CD4-positive, alpha-beta T cell treated with Interleukin-6 for 4 hours (primary cell): Measurements from ENCODE around the gene TEAD2.
"Not testable (repeated sequence)": the region's sequence is repeated elsewhere in the genome, so short reads cannot be mapped to it uniquely, and the experiment has no call there.

Source experiments
- DNase-seq: peaks from one replicate; pipeline ENCODE4 v3.0.0-alpha.2; 2020; ENCODE audit warnings: mixed read lengths

The TEAD2 gene

DNA sequence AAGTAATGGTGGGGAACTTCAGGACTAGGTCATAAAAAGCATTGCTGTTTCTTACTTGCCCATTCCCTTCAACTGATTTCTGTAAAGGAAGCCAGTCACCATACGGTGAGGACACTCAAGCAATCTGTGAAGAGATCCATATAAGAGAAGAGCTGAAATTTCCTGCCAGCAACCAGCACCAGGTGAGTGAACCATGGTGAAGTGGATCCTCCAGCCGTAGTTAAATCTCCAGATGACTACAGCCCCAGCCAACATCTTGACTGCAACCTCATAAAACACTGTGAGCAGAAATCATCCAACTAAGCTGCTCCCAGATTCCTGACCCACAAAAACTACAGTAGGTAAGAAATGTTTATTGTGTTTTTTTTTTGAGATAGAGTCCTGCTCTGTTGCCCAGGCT is 33.5 kb downstream of the TEAD2 start:
- DNase-seq: no peak

DNA sequence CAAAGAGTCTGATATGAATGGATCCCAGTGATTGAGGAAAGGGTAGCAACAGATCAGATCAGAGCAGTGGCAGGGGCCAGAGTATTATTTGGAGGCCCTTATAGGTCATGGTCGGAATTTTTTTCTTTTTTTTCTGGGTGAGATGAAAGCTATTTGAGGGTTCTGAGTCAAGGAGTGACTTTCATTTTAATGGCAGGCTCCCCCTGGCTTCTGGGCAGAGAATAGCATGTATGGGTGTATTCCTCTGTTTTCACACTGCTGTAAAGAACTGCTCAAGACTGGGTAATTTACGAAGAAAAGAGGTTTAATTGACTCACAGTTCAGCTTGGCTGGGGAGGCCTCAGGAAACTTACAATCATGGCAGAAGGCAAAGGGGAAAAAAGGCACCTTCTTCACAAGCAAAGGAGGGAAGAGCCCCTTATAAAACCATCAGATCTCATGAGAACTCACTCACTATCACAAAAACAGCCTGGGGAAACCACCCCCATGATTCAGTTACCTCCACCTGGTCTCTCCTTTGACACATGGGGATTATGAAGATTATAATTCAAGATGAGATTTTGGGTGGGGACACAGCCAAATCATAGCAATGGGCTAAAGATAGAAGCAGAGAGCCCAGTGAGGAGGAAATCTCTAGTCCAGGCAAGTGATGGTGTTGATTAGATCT is 34.2 kb downstream of the TEAD2 start:
- DNase-seq: peak; percentile 59

DNA sequence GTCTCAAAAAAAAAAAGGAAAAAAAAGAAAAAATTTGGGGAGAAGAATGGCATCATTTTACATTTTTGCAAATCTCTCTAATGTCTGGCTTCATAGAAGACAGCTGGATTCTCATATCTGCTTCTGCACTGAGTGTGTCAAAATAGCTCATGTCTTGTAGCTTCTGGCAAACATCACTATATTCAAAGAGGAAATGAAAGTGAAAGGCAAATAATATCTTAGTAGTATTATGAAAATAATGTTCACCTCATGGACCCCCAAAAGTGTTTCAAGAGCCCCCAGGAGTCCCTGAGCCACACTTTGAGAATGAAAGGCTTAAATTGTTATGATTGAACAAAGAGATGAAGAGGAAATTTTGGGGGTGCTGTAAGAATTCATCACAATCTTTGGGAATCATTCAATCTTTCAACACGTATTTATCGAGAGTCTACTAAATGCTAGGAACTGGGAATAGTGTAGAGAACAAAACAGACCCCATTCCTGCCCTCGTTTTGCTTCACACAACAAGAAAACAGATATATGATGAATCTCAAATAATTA is 36.0 kb downstream of the TEAD2 start:
- no peak for DNase-seq

DNA sequence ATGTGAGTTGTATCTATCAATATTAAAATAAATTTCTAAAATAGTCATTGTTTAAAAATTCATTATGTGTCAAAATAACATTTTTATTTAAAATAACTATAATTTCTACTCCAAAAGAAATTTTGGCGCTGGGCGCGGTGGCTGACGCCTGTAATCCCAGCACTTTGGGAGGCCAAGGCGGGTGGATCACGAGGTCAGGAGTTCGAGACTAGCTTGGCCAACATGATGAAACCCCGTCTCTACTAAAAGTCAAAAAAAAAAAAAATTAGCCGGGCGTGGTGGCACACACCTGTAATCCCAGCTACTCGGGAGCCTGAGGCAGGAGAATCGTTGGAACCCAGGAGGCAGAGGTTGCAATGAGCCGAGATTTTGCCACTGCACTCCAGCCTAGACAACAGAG is 36.5 kb downstream of the TEAD2 start:
- not testable (repeated sequence) for DNase-seq

DNA sequence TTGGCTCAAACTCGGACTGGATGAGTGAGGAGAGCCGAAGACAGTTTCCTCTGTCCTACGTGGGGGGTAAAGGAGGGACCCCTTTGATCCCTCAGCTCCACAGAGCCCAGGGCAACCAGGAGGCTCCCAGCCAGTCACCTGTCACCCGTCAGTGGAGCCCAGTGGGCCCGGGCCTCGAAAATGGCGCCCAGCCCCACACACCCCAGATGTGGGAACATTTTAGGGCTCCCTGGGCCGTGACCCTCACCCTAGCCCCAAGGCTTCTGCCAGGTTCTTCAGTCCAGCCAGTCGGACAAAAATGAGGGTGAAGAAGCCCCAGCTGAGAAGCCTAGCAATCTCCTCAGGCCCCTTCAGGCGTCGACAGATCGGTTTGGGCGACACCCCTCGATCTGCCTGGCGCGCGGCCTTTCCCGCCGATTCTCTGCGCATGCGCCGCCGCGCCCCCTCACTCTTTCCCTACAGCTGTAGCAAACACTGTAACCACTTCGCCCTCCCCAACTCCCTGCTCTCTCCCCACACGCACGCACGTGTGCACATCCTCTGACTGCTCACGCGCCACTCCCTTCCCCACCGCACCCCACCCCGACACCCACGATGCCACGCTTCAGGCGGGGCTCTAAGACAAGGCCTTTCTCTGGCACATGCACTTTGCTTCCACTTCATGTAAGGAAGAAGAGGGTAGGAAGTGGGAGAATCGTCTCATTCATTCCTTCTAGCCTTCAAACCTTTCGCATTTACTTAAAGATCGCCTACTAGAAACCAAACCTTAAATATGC is 37.2 kb downstream of the TEAD2 start, which contains the start of gene SLC6A16:
Gene SLC6A16 (minus strand): TSS at position 391 of the 776 bp plus-strand sequence. CDS start 13,844 bp downstream, outside the sequence.
- no peak for DNase-seq

DNA sequence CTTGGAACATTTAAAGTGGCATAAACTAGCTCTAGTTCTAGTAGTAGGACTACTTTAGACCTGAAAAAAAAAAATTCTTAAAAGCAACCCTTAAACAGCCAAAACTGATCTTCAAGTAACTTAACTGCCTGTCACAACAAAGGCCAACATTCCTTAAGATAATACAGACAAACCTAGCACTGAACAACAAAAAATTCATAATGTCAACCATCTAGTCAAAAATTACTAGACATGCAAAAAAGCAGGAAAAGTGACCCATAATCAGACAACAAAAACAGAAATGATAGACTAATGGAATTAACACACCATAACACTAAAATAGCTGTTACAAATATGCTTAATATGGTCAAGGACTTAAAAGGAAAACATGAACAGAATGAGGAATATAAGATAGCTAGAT is 43.9 kb downstream of the TEAD2 start:
- no peak for DNase-seq

DNA sequence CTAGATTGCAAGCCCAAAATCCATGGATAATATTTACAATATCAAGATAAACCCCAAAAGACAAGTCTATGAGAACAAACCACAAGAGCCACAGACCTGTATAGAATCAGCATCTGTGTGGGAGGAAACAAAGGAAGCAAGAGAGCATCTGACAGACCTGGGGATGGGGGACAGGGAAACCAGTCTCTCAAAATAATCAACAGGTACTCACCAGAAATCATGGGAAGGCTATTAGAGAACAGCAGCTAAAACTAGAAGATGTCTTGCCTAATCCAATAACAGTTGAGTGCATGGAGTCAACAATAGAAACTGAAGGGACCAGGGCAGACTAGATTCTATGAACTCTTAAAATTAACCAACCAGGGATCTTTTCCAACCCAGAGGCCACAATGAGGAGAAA is 45.9 kb downstream of the TEAD2 start:
- DNase-seq: no peak

DNA sequence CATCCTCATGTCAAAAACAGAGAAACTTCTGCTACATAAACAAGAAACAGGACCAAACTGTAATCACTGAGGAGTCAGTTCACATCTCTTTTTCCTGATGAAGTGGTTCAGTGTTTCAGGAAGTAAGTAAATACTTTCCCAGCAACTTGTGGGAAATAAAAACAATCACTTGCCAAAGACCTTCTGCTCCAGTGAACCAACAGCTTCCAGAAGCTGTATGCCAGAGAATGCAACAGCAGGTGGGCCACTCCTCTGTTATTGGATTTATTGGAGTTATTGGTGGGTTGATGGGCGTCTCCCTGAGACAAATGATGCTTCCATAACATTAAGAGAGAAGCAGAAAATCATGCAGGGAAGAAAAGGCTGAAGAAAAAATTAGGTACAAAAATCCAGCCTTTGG is 47.1 kb downstream of the TEAD2 start:
- no peak for DNase-seq

DNA sequence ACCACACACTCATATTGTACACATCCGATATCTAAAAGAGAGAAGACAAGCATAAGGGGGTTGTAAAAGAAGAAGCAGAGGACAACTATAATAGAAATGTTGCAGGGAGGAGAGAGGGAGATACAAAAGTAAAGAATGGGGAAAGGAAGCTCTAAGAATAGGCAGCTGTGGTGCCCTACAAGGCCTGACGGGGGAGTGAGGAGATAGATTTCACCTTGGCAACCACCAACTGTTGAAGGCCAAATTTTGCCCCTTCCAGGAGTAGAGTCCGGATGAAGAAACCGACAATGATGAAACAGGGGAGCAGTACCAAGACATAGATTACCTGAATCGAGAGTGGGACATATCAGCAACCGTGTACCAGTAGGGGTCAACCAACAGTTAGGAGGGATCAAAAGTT is 53.1 kb downstream of the TEAD2 start:
- no peak for DNase-seq

DNA sequence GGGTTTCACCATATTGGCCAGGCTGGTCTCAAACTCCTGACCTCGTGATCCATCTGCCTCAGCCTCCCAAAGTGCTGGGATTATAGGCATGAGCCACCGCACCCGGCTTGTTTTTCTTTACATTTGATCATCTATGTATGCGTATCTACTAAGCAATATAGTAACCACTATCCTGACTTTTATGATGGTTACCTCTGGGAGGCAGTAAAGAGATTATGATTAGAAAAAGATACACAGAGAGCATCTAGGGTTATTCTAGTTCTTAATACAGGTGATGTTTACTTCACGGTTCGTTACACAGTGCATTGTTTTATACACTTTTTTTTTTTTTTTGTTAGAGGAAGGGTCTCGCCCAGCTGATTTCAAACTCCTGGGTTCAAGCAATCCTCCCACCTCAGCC is 55.5 kb downstream of the TEAD2 start:
- DNase-seq: not testable (repeated sequence)

DNA sequence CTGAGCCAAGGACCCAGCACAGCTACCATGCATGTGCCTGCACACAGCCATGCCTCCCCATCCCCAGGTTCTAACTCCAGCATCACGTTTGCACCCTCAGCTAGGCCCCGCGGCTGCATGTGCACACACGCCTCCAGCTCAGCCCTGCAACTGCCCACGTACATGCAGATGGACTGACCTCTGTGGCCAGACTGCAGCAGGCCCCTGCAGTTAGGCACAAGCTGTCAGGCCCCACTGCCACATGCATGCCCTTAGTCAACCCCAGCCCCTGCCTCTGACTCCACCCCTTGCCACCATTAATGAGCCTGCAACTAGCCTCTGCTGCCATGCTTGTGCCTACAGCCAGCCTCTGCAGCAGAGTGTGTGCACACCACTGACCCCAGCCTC is 60.4 kb downstream of the TEAD2 start:
- no peak for DNase-seq

DNA sequence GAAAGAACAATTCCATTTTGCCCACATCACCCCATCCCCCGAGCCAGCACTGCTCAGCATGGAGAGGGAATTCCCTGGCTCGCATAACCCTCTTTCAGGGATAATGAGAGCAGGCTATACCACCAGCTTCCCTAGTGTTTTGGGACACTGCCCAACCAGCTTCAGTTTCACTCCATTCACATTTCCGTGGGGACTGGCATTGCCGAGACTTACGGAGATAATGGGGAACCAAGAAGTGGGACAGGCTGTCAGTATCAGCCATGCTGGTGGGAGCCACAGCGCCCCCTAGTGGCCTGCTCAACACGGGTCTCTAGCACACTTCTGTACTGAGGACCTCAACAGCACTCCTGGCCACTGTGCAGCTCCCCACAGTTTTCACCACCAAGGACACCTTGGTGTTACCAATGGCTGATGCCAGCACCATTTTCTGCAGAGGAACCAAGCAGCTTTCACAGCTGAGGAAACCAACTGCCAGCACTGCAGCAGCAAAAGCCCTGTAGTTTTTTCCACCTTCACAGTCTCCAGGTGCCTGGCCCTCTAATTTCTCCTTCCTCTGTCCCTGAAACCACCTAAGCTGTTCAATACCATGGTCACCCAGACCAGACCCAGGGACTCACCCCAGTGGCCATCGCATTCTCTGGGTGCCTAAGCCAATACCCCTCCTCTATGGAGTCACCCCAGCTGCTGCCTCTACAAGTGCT is 60.9 kb downstream of the TEAD2 start:
- peak; percentile 85 for DNase-seq

DNA sequence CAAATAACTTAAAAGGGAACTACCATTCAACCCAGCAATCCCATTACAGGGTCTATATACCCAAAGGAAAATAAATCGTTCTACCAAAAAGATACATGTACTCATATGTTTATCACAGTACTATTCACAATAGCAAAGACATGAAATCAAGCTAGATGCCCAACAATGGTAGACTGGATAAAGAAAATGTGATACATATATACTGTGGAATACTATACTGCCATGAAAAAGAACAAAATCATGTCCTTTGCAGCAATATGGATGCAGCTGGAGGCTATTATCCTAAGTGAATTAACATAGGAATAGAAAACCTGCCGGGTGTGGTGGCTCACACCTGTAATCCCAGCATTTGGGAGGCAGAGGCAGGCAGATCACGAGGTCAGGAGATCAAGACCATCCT is 63.6 kb downstream of the TEAD2 start:
- not testable (repeated sequence) for DNase-seq

DNA sequence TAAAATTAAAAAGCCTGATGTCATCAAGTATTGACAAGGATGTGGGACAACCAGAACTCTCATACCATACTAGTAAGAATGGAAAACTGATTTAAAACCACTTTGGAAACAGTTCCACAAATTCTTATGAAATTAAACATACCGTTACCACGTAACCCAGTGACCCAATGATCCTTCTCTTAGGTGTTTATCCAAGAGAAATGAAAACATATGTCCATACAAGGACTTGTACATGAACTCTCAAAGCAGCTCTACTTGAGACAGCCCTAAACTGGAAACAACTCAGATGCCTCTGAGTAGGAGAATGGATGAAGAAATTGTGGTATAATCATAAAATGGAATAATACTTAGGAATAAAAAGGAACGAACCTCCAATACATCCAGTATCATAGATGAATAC is 64.8 kb downstream of the TEAD2 start:
- no peak for DNase-seq

DNA sequence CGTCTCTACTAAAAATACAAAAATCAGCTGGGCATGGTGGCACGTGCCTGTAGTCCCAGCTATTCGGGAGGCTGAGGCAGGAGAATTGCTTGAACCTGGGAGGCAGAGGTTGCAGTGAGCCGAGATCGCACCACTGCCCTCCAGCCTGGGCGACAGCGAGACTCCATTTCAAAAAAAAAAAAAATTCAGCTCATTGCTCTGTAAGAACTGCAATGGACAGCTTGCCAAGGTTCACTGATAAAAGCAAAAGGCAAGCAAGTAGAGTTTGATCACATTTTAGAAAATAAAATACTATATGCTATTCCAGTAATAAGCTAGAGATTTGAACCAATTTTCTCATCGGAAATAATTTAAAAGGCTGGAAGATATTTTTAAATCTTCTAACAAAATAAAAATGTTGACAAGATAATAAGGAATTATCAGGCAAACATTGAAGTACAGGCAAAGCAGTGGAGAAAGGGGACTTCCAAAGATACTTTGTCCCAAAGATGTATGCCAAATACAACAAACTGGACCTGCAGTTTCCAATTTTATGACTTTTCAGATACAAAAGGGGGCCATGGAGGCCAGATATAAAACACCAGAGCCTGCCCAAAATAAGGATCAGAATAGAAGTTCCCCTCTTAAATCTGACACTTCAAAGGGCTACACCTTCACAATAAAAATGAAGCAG is 66.9 kb downstream of the TEAD2 start:
- no peak for DNase-seq

DNA sequence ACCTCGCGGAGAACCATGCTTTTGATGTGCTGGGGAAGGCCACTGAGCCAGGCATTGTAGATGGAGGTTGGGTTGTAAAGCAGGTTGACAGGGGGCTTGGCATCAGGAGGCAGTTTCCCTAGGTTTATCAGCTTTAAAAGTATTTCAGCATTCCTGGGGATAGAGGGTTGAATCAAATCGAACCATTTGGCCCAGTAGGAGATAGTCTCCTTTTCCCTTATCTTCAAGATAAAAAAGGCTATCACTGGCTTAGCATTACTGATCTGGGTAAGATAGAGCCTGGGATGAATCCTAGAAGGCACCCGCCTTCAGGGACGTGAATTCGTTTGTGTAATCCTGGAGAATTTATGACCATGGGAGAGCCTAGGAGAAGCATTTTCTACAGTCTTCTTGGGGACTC is 67.8 kb downstream of the TEAD2 start:
- no peak for DNase-seq
